SKM-1 treated with dmso at 0.1 percent for 144 hours (cell line): ENCODE measurements around the gene CDKN3.
"Not testable (repeated sequence)": the region's sequence is repeated elsewhere in the genome, so short reads cannot be mapped to it uniquely, and the experiment has no call there.

ENCODE experiments used
- DNase-seq: peaks from one replicate; lab custom pipeline; 2025; ENCODE audit not compliant: unreplicated experiment; lab: John Stamatoyannopoulos, UW

CDKN3 gene

GRCh38 chr14:54369343-54369742 is 27.5 kb upstream of the CDKN3 start:
- no peak for DNase-seq

- no peak for DNase-seq
These were observed 26.2 kb upstream of the CDKN3 start for GRCh38 chr14:54370323-54371198.

- no peak for DNase-seq
These were observed 22.5 kb upstream of the CDKN3 start for GRCh38 chr14:54374117-54374884.

GRCh38 chr14:54377501-54377900 is 19.3 kb upstream of the CDKN3 start:
- DNase-seq, result no peak

- DNase-seq, result not testable (repeated sequence)
These were observed 17.9 kb upstream of the CDKN3 start for GRCh38 chr14:54378893-54379292.

GRCh38 chr14:54380558-54380957 is 16.2 kb upstream of the CDKN3 start:
- DNase-seq, result not testable (repeated sequence)

- DNase-seq, result no peak
These were observed 15.0 kb upstream of the CDKN3 start for GRCh38 chr14:54381821-54382220.

- no peak for DNase-seq
These were observed 13.0 kb upstream of the CDKN3 start for GRCh38 chr14:54383835-54384234.

GRCh38 chr14:54385556-54385955 is 11.3 kb upstream of the CDKN3 start:
- no peak for DNase-seq

- no peak for DNase-seq
These were observed 9.5 kb upstream of the CDKN3 start for GRCh38 chr14:54387328-54387727.

- DNase-seq, result no peak
These were observed 4.5 kb upstream of the CDKN3 start for GRCh38 chr14:54392131-54392859.

- DNase-seq, result not testable (repeated sequence)
These were observed 3.6 kb upstream of the CDKN3 start for GRCh38 chr14:54392986-54393884.

- DNase-seq, result no peak
These were observed 2.2 kb upstream of the CDKN3 start for GRCh38 chr14:54394596-54394995.

- DNase-seq, result no peak
These were observed 1.5 kb upstream of the CDKN3 start for GRCh38 chr14:54395284-54395683.

GRCh38 chr14:54395716-54396115 is 1.1 kb upstream of the CDKN3 start:
- no peak for DNase-seq

- no peak for DNase-seq
These were observed 669 bp upstream of the CDKN3 start for GRCh38 chr14:54396183-54396492.

GRCh38 chr14:54399560-54399959 is 2.8 kb downstream of the CDKN3 start:
- DNase-seq, result no peak

GRCh38 chr14:54403401-54404005 is 6.7 kb downstream of the CDKN3 start:
- DNase-seq, result not testable (repeated sequence)

GRCh38 chr14:54410215-54410614 is 13.4 kb downstream of the CDKN3 start:
- DNase-seq, result no peak

GRCh38 chr14:54411371-54411770 is 14.6 kb downstream of the CDKN3 start:
- no peak for DNase-seq
